HCT116 (cell line): ENCODE results near the gene GLS2. TPM values are rescaled to one million over a fixed set of nuclear protein-coding genes. Genes with fewer than 3 reads are reported as not detected.

Source experiments
- ATAC-seq: fragments of 200-7000 bp; cut with Tn5 transposase; 2 replicates; pipeline ENCODE4 v1.9.1; 2020; ENCODE audit warnings: mild to moderate bottlenecking, moderate library complexity
- BruUV-seq: library from RNA; stranded (reverse); fragments of 400-500 nt; replicated peaks from 2 replicates; lab custom pipeline; 2021; lab: Mats Ljungman, UMichigan
- CTCF ChIA-PET: fragments of 300-600 bp; sonication (Branson Sonifier 250); formaldehyde crosslinking; loops from one replicate; lab custom pipeline; 2021; ENCODE audit warnings: antibody characterized with exemption; lab: Charles Lee
- POLR2A ChIA-PET: fragments of 300-600, 350-600 bp; sonication (Branson Sonifier 250); formaldehyde crosslinking; loops from one replicate; lab custom pipeline; 2021; ENCODE audit warnings: antibody characterized with exemption; lab: Charles Lee
- RAD21 ChIA-PET, 2 experiments: fragments of 300-600 bp; sonication (Branson Sonifier 250); formaldehyde crosslinking; loops; one replicate each; lab custom pipeline; 2023; ENCODE audit warnings: low total read pairs in 2 of 2; ENCODE audit not compliant: uncharacterized antibody in 2 of 2, unreplicated experiment in 2 of 2, low non-redundant PET in 1 of 2; lab: Charles Lee
- DNase-seq: peaks from one replicate; pipeline ENCODE4 v3.0.0-alpha.2; 2010; ENCODE audit warnings: low read depth, low spot score
- H2AFZ ChIP-seq: fragments of 200-600 bp; shearing (Covaris generic), sonication (generic); 2 replicates; pipeline ENCODE4 v1.6.1; 2017; ENCODE audit warnings: low read depth, mixed run types, mixed read lengths, antibody characterized with exemption, low read length; ENCODE audit not compliant: poor library complexity, severe bottlenecking
- H3K27ac ChIP-seq: 2 replicates; pipeline ENCODE4 v1.5.1; 2012; ENCODE audit warnings: low read depth, low read length
- H3K27me3 ChIP-seq: fragments of 200-600 bp; sonication (generic); 2 replicates; pipeline ENCODE4 v1.6.1; 2016; ENCODE audit warnings: mixed run types, low read length, mixed read lengths; ENCODE audit not compliant: insufficient read depth
- H3K36me3 ChIP-seq, 2 experiments: fragments of 200-500 bp in 1 of 2; fragments of 200-600 bp in 1 of 2; sonication (Bioruptor generic) in 1 of 2; sonication (generic) in 1 of 2; 2 replicates each; pipeline versions ENCODE4 v1.5.1 to v1.6.1; 2014 to 2016; ENCODE audit warnings: low read length in 2 of 2, inconsistent platforms in 1 of 2, mixed read lengths in 1 of 2, mixed run types in 1 of 2; ENCODE audit not compliant: insufficient read depth in 2 of 2, control insufficient read depth in 1 of 2
- H3K4me1 ChIP-seq, 2 experiments: fragments of 200-600 bp in 1 of 2; sonication (generic) in 1 of 2; 2 replicates each; pipeline versions ENCODE4 v1.5.1 to v1.6.1; 2012 to 2017; ENCODE audit warnings: low read length in 2 of 2, inconsistent platforms in 1 of 2, mild to moderate bottlenecking in 1 of 2, mixed read lengths in 1 of 2, mixed run types in 1 of 2, moderate library complexity in 1 of 2; ENCODE audit not compliant: insufficient read depth in 2 of 2, control insufficient read depth in 1 of 2
- H3K4me2 ChIP-seq: fragments of 200-600 bp; sonication (generic); 2 replicates; pipeline ENCODE4 v1.6.1; 2017; ENCODE audit warnings: mixed run types, low read length, mixed read lengths
- H3K4me3 ChIP-seq, 2 experiments: fragments of 200-600 bp in 1 of 2; sonication (generic) in 1 of 2; replicated peaks in 1 of 2; 2 replicates each; pipeline ENCODE4 v1.5.1; 2011 to 2016; ENCODE audit warnings: low read length in 2 of 2, control low read depth in 1 of 2, low read depth in 1 of 2, mild to moderate bottlenecking in 1 of 2, mixed read lengths in 1 of 2, mixed run types in 1 of 2
- H3K79me2 ChIP-seq: fragments of 200-600 bp; sonication (generic); 2 replicates; pipeline ENCODE4 v1.6.1; 2017; ENCODE audit warnings: mild to moderate bottlenecking, mixed run types, low read length, moderate library complexity, mixed read lengths; ENCODE audit not compliant: insufficient read depth
- H3K9ac ChIP-seq: fragments of 200-600 bp; sonication (generic); 2 replicates; pipeline ENCODE4 v1.6.1; 2016; ENCODE audit warnings: low read length, mixed read lengths
- H3K9me2 ChIP-seq: fragments of 200-600 bp; sonication (generic), shearing (Covaris generic); 2 replicates; pipeline ENCODE4 v1.6.1; 2017; ENCODE audit warnings: mixed run types, mild to moderate bottlenecking, moderate library complexity; ENCODE audit not compliant: insufficient read depth
- H3K9me3 ChIP-seq, 2 experiments: fragments of 200-500 bp in 1 of 2; fragments of 200-600 bp in 1 of 2; sonication (Bioruptor generic) in 1 of 2; sonication (generic) in 1 of 2; 2 replicates each; pipeline ENCODE4 v1.6.1; 2014 to 2017; ENCODE audit warnings: low read length in 2 of 2, mixed read lengths in 2 of 2, inconsistent platforms in 1 of 2, low read depth in 1 of 2, mild to moderate bottlenecking in 1 of 2, mixed run types in 1 of 2, moderate library complexity in 1 of 2; ENCODE audit not compliant: control insufficient read depth in 1 of 2, insufficient read depth in 1 of 2
- H4K20me1 ChIP-seq: fragments of 200-600 bp; sonication (generic), shearing (Covaris generic); 2 replicates; pipeline ENCODE4 v1.6.1; 2017; ENCODE audit warnings: mixed run types, mild to moderate bottlenecking, moderate library complexity; ENCODE audit not compliant: insufficient read depth
- CBX3 ChIP-seq: IDR thresholded peaks from 2 replicates; pipeline ENCODE4 v1.6.1; 2012; ENCODE audit warnings: low read depth
- POLR2AphosphoS5 ChIP-seq: IDR thresholded peaks from 2 replicates; pipeline ENCODE4 v1.6.1; 2011; ENCODE audit warnings: mild to moderate bottlenecking, low read depth, low read length, moderate library complexity
- SP1 ChIP-seq: IDR thresholded peaks from 2 replicates; pipeline ENCODE4 v1.6.1; 2012; ENCODE audit warnings: low read depth
- intact Hi-C: fragments of 100-400 bp; cut with micrococcal nuclease; formaldehyde crosslinking; loops from 2 replicates; pipeline ENCODE4 v1.10.0; 2022
- total RNA-seq: library from RNA; stranded (reverse); gene quantifications from one replicate; pipeline ENCODE4 v1.2.1, GENCODE V29; 2021; ENCODE audit not compliant: unreplicated experiment
- TF ChIP-seq, protein P1 (sequence below): IDR thresholded peaks from 2 replicates; pipeline ENCODE4 v1.6.1; 2012; ENCODE audit warnings: low read depth
- TF ChIP-seq, protein P2 (sequence below), 3 experiments: fragments of 200-600 bp in 1 of 3; sonication (generic) in 1 of 3; IDR thresholded peaks in 2 of 3; conservative IDR thresholded peaks in 1 of 3; 2 replicates each; pipeline ENCODE4 v1.5.1; 2012 to 2017; ENCODE audit warnings: low read depth in 2 of 3, low read length in 2 of 3, antibody characterized with exemption in 1 of 3, borderline replicate concordance in 1 of 3, control low read depth in 1 of 3, mild to moderate bottlenecking in 1 of 3, mixed read lengths in 1 of 3, mixed run types in 1 of 3, moderate library complexity in 1 of 3; ENCODE audit not compliant: insufficient read depth in 1 of 3

Gene GLS2
- total RNA-seq, 1 experiment from 2014 or later = not detected

DNA sequence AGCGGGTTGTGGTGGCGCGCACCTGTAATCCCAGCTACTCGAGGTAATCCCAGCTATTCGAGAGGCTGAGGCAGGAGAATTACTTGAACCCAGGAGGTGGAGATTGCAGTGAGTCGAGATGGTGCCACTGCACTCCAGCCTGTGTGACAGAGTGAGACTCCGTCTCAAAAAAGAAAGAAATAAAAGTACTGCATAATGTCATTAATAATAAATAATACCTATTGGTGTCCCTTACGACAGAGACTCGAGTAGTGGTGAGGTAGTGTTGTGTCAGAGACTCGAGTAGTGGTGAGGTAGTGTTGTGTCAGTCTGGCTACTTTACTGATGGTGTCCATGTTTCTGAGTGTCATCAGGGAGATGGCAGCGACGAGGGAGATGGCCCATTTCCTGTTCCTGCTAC lies 1.3 kb downstream of the GLS2 start:
- ChIA-PET RAD21 (no interaction called here), POLR2A (no interaction called here), CTCF (no interaction called here)
- H3K4me1 ChIP-seq = no peaks in the 10 kb centered on the region
- no peaks in the 10 kb centered on the region for H3K9me3 ChIP-seq
- H2AFZ ChIP-seq = no peak overlapping the region
- H3K36me3 ChIP-seq = no peaks in the 10 kb centered on the region
- DNase-seq = no peak
- H3K9me2 ChIP-seq = no peaks in the 10 kb centered on the region
- intact Hi-C loops = no loop called here
- no peak overlapping the region for H3K4me3 ChIP-seq
- peaks cover 6% of the 10 kb centered on the region; the same call in 1 of the 2 replicates for H3K27me3 ChIP-seq
- no peaks in the 10 kb centered on the region for H4K20me1 ChIP-seq
- no peak overlapping the region for H3K27ac ChIP-seq
- no peaks in the 10 kb centered on the region for H3K79me2 ChIP-seq
- no peak overlapping the region for H3K4me2 ChIP-seq
- no peak for TF ChIP-seq POLR2AphosphoS5
- BruUV-seq = no TSS peak
- H3K9ac ChIP-seq = no peak overlapping the region
- no peak for ATAC-seq

DNA sequence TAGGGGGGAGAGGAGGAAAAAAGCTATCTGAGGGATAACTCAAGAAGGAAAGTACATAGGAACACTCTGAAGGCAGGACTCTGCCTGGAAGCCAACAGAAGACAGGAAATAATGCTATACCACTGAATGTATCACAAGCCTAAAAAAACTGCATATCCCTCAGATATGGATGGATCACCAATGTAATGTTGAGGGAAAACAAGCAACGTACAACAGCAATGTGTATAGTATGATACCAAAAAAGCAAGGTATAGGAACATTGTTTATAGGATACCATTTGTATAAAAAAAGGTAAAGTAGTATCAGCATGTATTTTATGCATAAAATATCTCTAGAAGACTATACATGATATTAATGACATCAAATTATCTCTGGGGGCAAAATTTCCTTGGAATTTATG lies 3.4 kb downstream of the GLS2 start:
- H3K4me2 ChIP-seq = no peak overlapping the region
- no peak overlapping the region for H3K9ac ChIP-seq
- no peak overlapping the region for H3K27ac ChIP-seq
- no peaks in the 10 kb centered on the region for H3K79me2 ChIP-seq
- no peak overlapping the region for H2AFZ ChIP-seq
- CTCF ChIA-PET = no interaction called here
- no peak for ATAC-seq
- H3K9me3 ChIP-seq = no peaks in the 10 kb centered on the region
- no peaks in the 10 kb centered on the region for H3K27me3 ChIP-seq
- H3K9me2 ChIP-seq = no peaks in the 10 kb centered on the region
- no peak for TF ChIP-seq POLR2AphosphoS5
- TF ChIP-seq CBX3 = no peak
- TF ChIP-seq, protein P1, sequence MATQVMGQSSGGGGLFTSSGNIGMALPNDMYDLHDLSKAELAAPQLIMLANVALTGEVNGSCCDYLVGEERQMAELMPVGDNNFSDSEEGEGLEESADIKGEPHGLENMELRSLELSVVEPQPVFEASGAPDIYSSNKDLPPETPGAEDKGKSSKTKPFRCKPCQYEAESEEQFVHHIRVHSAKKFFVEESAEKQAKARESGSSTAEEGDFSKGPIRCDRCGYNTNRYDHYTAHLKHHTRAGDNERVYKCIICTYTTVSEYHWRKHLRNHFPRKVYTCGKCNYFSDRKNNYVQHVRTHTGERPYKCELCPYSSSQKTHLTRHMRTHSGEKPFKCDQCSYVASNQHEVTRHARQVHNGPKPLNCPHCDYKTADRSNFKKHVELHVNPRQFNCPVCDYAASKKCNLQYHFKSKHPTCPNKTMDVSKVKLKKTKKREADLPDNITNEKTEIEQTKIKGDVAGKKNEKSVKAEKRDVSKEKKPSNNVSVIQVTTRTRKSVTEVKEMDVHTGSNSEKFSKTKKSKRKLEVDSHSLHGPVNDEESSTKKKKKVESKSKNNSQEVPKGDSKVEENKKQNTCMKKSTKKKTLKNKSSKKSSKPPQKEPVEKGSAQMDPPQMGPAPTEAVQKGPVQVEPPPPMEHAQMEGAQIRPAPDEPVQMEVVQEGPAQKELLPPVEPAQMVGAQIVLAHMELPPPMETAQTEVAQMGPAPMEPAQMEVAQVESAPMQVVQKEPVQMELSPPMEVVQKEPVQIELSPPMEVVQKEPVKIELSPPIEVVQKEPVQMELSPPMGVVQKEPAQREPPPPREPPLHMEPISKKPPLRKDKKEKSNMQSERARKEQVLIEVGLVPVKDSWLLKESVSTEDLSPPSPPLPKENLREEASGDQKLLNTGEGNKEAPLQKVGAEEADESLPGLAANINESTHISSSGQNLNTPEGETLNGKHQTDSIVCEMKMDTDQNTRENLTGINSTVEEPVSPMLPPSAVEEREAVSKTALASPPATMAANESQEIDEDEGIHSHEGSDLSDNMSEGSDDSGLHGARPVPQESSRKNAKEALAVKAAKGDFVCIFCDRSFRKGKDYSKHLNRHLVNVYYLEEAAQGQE = no peak
- no peak for TF ChIP-seq SP1
- TF ChIP-seq, protein P2, sequence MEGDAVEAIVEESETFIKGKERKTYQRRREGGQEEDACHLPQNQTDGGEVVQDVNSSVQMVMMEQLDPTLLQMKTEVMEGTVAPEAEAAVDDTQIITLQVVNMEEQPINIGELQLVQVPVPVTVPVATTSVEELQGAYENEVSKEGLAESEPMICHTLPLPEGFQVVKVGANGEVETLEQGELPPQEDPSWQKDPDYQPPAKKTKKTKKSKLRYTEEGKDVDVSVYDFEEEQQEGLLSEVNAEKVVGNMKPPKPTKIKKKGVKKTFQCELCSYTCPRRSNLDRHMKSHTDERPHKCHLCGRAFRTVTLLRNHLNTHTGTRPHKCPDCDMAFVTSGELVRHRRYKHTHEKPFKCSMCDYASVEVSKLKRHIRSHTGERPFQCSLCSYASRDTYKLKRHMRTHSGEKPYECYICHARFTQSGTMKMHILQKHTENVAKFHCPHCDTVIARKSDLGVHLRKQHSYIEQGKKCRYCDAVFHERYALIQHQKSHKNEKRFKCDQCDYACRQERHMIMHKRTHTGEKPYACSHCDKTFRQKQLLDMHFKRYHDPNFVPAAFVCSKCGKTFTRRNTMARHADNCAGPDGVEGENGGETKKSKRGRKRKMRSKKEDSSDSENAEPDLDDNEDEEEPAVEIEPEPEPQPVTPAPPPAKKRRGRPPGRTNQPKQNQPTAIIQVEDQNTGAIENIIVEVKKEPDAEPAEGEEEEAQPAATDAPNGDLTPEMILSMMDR (IDR thresholded peaks at IDR 0.05 in 2 of 3, conservative IDR thresholded peaks at IDR 0.05 in 1 of 3; ENCODE audit: borderline replicate concordance in 1 of 3, insufficient read depth in 1 of 3, low read depth in 2 of 3, low read length in 2 of 3) = no peak
- intact Hi-C loops = no loop called here
- no peaks in the 10 kb centered on the region for H4K20me1 ChIP-seq
- POLR2A ChIA-PET = no interaction called here
- H3K36me3 ChIP-seq = no peaks in the 10 kb centered on the region
- no peak overlapping the region for H3K4me3 ChIP-seq
- RAD21 ChIA-PET = no interaction called here
- peaks cover 0 to 10% of the 10 kb centered on the region in 2 experiments; a peak in 1 of 4 replicates for H3K4me1 ChIP-seq
- BruUV-seq = no TSS peak
- DNase-seq = no peak
